ENCODE measurements around the gene KCNH4. TPM values are rescaled to one million over a fixed set of nuclear protein-coding genes. Genes with fewer than 3 reads are reported as not detected.

KCNH4 gene
- total and polyA plus RNA-seq, 12 donors, result 0.13 to 1.0 (median 0.19) TPM; not detected in 2

- Histone ChIP-seq H3K27me3 (no peaks in the 10 kb centered on the region), H3K36me3 (replicated peaks in 1 of 2) (peaks cover 0 to 60% of the 10 kb centered on the region in 2 donors), H3K9me3 (replicated peaks in 1 of 3) (no peaks in the 10 kb centered on the region), H3K4me3 (no peak overlapping the region), H3K4me1 (replicated peaks in 1 of 2) (peaks cover 8 to 33% of the 10 kb centered on the region in 2 donors), H3K27ac (no peak overlapping the region)
- 85 to 97% (median 96%) methylated on average over 2 of the region's 2 CpGs for WGBS, 4 donors
- DNase-seq, result no peak
- TF ChIP-seq POLR2A (IDR thresholded peaks at IDR 0.05) (no peak), CTCF (IDR thresholded peaks at IDR 0.05) (no peak)
- intact Hi-C loops (cut with DNase I), result loop anchor here in 1 of 2 donors (10.0 kb wide), 1 partner anchor 101 kb away; no protein-coding TSS in a partner anchor
These were observed 22.4 kb upstream of the KCNH4 start for GRCh38 chr17:42203354-42203753.

- no peak for DNase-seq
- no peak for TF ChIP-seq CTCF (IDR thresholded peaks at IDR 0.05)
- TF ChIP-seq POLR2A (IDR thresholded peaks at IDR 0.05), result no peak
- Histone ChIP-seq H3K4me3 (no peak overlapping the region), H3K9me3 (replicated peaks in 1 of 3) (no peaks in the 10 kb centered on the region), H3K4me1 (replicated peaks in 1 of 2) (peaks cover 8 to 33% of the 10 kb centered on the region in 2 donors), H3K27me3 (no peaks in the 10 kb centered on the region), H3K27ac (peak overlapping the region in 1 of 5 donors; percentile 92), H3K36me3 (replicated peaks in 1 of 2) (peaks cover 0 to 60% of the 10 kb centered on the region in 2 donors)
- intact Hi-C loops (cut with DNase I), result loop anchor here in 1 of 2 donors (10.0 kb wide), 1 partner anchor 102 kb away; no protein-coding TSS in a partner anchor
- 91 to 94% (median 92%) methylated on average over 5 of the region's 5 CpGs for WGBS, 4 donors
These were observed 21.8 kb upstream of the KCNH4 start for GRCh38 chr17:42202696-42203095.

GRCh38 chr17:42202159-42202558, 21.2 kb upstream of the KCNH4 start:
- DNase-seq, result peak in 1 of 7 donors; percentile 21
- no peak overlapping the region for H3K4me3 ChIP-seq
- peaks cover 0 to 56% of the 10 kb centered on the region in 2 donors for H3K36me3 ChIP-seq (replicated peaks in 1 of 2)
- peaks cover 8 to 33% of the 10 kb centered on the region in 2 donors for H3K4me1 ChIP-seq (replicated peaks in 1 of 2)
- TF ChIP-seq POLR2A (IDR thresholded peaks at IDR 0.05), result no peak
- TF ChIP-seq CTCF (IDR thresholded peaks at IDR 0.05), result no peak
- no peaks in the 10 kb centered on the region for H3K27me3 ChIP-seq
- 92 to 100% (median 98%) methylated on average over 1 to 6 of the region's 6 CpGs for WGBS, 4 donors
- H3K9me3 ChIP-seq (replicated peaks in 1 of 3), result no peaks in the 10 kb centered on the region
- peak overlapping the region in 2 of 5 donors; percentile 91 to 92 for H3K27ac ChIP-seq
- intact Hi-C loops (cut with DNase I), result loop anchor here in 1 of 2 donors (10.0 kb wide), 1 partner anchor 103 kb away; no protein-coding TSS in a partner anchor

GRCh38 chr17:42201458-42201772, 20.5 kb upstream of the KCNH4 start:
- TF ChIP-seq POLR2A (IDR thresholded peaks at IDR 0.05) (no peak), CTCF (IDR thresholded peaks at IDR 0.05) (no peak)
- Histone ChIP-seq H3K4me1 (replicated peaks in 1 of 2) (peaks cover 8 to 33% of the 10 kb centered on the region in 2 donors), H3K4me3 (no peak overlapping the region), H3K27me3 (no peaks in the 10 kb centered on the region), H3K9me3 (replicated peaks in 1 of 3) (no peaks in the 10 kb centered on the region), H3K27ac (peak overlapping the region; percentile 12 to 92 (median 87)), H3K36me3 (replicated peaks in 1 of 2) (peaks cover 0 to 48% of the 10 kb centered on the region in 2 donors)
- 72 to 81% (median 74%) methylated on average over 10 of the region's 10 CpGs for WGBS, 4 donors
- no peak for DNase-seq
- intact Hi-C loops (cut with DNase I), result loop anchor here in 1 of 2 donors (10.0 kb wide), 1 partner anchor 103 kb away; no protein-coding TSS in a partner anchor
